NCI-H82 treated with DMSO at 0.1 percent for 48 hours (cell line): ENCODE results near the gene LAIR2.

ENCODE experiments used
- DNase-seq: peaks from one replicate; lab custom pipeline; 2025; ENCODE audit not compliant: unreplicated experiment; lab: John Stamatoyannopoulos, UW

LAIR2 gene, protein sequence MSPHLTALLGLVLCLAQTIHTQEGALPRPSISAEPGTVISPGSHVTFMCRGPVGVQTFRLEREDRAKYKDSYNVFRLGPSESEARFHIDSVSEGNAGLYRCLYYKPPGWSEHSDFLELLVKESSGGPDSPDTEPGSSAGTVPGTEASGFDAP

DNA sequence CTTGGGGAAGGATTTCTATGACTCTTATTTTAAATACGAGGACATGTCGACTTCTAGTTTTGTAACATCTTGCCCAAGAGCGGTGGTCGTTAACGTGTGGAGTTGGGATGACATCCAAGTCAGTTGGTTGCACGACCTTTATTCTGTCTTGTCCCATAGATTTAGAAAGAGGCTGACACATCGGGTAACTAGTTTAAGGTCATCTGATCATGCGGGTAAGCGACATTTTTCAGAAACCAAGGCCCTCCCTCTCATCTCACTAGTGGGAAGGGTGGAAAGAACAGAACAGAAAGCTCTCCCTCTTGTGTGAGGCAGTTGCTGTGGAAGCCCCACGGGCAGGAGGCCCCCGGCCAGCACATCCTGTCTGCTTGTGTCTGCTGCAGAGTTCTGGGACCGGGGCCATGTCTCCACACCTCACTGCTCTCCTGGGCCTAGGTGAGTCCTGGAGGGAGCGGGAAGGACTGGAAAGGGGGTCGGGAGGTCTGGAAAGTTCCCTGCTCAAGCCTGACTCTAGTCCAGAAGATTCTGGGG lies at the start of gene LAIR2:
Gene LAIR2, plus strand, starts transcription at position 314 of the 531 bp plus-strand sequence. Its CDS starts 88 bp downstream, at position 402.
- DNase-seq = no peak

DNA sequence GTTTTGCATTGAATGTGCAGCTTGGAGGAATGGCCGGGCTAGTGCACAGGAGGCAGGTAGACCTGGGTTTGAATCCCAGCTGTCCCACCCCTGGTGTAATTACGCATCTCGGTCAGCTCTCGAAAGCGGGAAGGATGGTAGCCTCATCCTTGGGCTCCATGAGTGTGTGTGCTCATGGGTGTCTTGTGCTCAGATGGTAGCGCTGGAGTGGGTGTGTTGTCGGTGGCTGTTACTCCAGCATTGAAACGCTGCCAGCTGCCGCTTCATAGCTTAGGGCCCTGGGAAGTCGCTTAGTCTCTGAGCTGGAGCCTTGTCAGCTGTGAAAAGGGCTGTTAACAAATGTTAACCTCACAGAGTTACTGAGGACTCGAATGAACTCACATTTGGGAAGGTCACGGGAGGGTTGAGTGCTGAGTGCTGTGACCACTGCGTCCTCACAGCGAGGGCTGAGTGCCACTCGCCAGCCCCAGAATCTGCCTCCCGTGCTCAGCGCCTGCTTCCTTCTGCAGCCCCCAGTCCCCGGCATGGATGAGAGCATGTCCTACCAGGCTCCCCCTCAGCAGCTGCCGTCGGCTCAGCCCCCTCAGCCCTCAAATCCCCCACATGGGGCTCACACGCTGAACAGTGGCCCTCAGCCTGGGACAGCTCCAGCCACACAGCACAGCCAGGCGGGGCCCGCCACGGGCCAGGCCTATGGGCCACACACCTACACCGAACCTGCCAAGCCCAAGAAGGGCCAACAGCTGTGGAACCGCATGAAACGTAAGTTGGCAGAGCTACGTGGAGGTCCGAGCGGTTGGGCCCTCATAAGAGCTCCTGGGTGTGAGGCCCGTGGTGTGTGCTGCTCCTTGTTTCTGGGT lies 48.5 kb upstream of the LAIR2 start:
- DNase-seq = no peak

DNA sequence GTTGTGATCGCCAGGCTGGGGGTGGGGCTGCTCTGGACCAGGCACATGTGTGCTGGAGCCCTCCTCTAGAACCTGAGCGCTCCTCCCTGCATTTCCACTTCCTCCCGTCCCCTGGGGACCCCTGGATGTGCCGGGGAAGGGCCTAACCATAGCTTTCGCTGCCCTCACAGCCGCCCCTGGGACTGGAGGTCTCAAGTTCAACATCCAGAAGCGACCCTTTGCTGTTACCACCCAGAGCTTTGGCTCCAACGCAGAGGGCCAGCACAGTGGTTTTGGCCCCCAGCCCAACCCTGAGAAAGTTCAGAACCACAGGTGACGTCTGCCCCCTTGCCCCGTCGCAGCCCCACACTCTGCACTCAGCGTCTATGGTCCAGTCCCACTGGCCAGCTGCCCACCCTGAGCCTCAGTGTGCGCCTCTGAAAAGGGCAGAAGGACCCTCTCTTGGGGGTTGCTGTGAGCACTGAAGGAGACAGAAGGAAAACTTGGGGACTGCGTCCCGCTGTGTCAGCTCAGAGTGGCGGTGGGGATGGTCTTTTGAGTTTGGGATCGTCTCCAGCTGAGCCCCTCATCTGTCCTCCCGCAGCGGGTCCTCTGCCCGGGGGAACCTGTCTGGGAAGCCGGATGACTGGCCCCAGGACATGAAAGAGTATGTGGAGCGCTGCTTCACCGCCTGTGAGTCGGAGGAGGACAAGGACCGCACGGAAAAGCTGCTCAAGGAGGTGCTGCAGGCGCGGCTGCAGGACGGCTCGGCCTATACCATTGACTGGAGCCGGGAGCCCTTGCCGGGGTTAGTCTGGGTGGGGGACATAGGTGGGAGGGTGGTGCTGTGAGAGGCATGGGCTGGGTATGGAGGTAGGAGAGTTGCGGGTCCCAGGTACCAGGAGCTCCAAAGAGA lies 47.6 kb upstream of the LAIR2 start:
- DNase-seq = no peak

DNA sequence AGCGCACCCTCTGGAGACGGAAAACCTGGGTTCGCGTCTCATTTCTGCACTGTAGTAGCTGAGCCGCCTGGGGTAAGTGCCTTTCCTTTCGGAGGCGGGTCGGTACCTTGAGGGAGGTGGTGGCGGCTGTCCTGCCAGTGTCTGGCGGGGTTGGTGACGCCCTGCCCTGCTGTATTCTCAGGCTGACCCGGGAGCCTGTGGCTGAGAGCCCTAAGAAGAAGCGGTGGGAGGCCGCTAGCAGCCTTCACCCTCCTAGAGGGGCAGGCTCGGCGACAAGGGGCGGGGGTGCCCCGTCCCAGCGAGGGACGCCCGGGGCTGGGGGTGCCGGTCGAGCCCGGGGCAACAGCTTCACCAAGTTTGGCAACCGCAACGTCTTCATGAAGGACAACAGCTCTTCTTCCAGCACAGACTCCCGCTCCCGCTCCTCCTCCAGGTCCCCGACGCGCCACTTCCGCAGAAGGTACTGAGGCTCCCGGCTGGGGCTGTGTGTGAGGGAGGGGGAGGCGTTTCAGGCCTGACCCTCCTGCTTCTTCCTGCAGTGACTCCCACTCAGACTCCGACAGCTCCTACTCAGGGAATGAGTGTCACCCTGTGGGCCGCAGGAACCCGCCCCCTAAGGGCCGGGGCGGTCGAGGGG lies 46.7 kb upstream of the LAIR2 start:
- no peak for DNase-seq

DNA sequence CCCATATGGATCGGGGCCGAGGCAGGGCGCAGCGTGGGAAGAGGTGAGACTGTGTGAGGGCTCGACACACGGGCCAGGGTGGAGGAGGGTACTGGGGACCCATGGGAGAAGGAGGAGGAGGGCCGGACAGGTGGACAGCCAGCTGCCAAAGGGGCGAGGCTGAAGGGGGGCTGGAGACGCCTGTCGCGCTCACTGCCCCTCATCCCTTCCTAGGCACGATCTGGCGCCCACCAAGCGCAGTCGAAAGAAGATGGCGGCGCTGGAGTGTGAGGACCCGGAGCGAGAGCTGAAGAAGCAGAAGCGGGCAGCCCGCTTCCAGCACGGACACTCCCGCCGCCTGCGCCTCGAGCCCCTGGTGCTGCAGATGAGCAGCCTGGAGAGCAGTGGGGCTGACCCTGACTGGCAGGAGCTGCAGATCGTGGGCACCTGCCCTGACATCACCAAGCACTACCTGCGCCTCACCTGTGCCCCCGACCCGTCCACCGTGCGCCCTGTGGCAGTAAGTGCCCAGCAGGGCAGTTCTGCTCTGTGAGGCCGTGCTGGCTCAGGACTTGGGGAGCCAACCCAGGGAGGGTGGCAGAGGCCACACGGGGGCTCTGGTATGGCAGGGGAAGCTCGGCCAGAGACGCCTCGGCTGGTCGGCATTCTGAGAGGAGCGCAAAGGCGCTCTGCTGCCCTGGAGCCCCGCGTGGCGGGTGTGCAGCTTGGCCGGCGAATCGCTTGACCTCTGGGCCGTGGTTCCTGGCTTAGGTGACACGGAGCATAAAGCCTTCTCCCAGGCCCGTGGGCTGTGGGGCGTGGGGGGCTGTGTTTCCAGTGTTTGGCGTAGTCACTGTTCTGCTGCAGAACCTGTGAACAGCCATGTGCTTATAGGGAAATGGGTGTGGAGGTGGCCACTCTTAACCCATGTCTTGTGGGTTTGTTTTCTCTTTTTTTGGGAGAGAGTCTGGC lies 45.9 kb upstream of the LAIR2 start:
- no peak for DNase-seq

DNA sequence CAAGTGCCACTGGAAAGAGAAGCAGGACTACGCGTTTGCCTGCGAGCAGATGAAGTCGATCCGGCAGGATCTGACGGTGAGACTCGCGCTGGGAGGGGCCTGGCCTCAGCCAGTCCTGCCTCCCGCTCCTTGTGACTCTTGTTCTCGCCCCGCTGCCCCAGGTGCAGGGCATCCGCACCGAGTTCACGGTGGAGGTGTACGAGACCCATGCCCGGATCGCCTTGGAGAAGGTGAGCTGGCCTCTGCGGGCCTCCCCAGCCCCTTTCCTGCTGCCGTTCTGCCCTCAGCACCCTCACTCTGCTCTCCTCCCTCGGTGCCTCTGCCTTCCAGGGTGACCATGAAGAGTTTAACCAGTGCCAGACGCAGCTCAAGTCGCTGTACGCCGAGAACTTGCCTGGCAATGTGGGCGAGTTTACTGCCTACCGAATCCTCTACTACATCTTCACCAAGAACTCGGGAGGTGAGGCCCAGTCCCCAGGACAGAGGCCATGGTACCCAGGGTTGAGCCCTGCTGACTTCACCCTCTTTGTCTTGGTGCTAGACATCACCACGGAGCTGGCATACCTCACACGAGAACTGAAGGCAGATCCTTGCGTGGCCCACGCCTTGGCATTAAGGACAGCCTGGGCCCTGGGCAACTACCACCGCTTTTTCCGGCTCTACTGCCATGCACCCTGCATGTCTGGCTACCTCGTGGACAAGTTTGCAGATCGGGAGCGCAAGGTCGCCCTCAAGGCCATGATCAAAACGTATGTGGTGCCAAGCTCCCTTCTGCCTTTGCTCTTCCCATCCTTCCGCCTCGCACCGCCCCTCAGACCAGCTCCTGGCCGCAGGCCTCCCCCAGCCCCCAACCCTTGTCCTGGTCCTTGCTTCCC lies 44.6 kb upstream of the LAIR2 start:
- no peak for DNase-seq

DNA sequence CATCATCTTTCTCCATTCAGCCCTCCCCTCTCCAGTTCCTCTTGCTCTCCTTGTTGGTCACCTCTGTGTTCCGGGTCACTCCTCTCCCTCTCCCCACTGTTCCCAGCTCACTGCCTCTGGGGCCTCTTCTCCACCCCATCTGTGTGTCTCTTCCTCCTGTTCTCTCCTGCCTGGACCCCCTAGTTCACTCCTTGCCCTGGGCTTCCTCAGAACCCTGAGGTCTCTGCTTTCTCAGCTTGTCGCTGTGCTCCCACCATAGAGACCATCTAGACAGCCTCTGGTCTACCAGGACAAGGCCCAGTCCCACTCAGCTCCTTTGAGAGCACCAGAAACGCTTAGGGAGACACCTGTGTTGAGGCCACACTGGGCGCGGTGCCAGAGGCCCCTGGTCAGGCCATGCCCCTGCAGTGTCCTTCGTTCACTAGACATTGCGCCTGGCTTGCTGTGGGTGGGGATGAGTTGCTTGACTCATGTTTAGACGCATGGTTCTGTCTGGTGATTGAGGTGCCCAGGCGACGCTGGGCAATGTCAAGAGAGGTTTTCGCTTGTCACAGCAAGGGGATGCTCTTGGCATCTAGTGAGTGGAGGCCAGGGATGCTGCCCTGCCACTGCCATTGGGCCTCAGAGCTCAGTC lies 43.9 kb upstream of the LAIR2 start:
- no peak for DNase-seq

DNA sequence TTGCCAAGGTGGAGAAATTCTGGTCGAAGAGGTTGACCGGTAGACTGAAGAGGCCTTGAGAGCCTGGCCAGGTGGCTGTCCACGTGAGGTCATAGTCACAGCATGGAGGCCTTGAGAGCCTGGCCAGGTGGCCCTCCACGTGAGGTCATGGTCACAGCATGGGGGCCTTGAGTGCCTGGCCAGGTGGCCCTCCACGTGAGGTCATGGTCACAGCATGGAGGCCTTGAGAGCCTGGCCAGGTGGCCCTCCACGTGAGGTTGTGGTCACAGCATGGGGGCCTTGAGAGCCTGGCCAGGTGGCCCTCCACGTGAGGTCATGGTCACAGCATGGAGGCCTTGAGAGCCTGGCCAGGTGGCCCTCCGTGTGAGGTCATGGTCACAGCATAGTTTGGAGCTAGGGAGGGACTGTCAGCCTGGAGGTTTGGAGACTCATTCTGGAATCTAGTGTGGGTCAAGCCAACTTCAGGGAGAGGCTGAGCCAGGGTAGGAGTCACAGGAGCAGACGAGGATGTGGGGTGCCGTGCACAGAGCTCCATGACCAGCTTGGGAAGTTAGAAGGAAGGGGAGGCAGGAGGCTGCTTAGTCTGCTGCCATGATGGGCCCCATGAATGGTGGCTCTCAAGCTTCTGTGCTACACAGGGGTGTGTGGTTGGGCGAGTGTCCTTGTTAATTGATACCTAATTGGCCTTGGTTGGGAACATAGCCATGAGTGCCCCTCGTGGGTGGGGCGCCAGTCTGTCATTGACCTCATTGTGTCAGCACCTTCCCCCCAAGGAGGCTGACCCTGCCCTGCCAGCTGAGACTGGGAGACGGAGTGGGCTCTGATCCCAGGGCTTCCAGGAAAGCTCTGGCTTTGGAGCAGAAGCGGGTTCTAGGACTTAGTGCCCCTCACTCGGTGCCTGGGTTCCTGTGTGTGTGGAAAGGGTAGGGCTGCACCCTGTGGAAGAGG lies 43.1 kb upstream of the LAIR2 start:
- DNase-seq = no peak

DNA sequence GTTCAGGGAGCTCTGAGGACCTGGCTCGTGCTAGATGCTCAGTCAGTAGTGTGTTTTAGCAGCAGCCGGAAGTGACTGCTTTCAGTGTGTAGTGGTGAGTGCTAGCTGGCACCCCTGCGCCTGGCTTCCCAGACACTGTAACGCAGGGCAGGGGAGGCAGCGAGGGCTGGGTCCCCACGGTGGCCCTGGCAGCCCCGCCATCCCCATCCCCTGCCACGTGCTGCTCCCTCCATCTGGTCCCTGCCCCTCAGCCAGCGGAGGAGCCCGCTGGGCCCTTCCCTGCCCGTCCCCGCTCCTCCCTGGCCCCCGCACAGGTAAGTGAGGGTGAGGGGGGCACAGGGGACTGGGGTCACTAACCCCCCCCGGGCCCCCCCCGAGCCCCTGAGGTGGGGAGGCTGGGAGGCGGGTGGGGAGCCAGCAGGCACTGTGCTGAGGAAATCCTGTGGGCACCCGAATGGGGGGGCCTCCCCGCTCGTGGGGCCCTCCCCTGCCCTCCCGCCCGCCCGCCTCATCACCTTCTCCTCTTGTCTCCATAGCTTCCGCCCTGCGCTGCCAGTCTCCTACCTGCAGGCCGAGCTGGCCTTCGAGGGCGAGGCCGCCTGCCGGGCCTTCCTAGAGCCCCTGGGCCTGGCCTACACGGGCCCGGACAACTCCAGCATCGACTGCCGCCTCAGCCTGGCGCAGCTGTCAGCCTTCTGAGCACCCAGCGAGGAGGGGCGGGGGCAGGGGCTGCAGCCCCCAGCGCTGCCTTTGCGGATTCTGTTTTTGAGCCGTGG lies 42.2 kb upstream of the LAIR2 start:
- no peak for DNase-seq

DNA sequence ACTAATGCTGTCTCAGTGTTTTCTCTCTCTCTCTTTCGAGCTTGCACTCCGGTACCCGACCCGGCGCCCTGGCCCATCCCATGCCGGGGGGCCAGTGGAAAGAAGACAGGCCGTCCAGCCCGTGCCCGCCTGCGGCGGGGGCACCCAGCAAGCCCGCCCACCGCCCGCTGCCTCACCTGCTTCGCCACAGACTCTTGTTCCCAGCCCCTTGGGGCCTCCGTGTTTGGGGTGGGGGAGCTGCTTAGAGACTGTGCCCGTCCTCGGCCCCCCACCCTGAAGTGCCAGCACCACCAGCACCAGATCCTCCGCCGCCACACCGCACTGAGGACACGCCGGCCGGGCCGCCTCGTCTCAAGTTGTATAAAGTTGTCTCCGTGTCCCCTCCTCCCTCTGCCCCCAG lies 41.4 kb upstream of the LAIR2 start:
- no peak for DNase-seq

DNA sequence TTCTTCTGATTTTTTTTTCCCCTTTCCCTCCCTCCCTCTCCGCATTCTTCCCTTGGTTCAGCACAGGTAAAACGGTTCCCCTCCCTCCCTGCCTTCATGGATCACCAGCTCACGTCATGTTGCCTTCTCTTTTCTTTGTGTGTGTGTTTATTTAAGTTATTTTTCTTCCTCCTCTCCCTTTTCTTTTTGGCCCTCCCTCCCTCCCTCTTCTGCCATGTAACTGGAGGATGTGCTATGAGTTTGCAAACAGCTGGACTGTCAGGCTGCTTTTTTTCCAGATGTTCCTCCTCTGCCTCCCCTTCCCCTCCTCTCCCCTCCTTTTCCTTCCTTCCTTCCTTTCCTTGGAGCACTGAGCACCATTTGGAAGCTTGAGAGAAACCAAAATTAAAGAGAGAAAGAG lies 41.0 kb upstream of the LAIR2 start:
- no peak for DNase-seq

DNA sequence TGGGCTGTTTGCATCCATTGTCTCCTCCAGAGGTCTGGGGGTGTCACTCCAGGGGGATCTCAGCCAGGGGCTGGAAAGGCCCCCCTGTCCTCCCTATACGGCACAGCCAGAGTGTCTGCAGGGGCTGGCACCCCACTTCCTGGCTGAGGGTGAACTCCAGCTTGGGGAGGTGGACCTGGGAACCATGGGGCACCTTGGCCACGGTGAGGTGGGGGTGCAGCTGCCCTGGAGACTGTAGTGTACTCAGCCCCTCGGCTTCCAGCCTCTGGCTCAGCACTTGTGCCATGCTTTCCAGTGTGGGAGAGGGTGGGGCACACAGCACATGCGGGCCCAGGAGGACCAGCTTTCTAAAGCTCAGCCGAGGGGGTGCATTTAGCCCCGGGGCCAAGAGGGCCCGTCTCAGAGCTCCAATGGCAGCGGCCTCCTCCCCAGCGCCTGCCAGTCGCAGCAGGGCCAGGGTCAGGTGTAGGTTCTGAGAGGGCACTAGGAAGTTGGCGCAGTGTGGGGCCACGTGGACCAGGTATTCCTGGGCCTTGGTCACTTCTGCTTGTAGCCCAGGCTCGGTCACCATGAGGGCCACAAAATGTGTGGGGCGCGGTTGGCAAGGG lies 40.5 kb upstream of the LAIR2 start:
- DNase-seq = no peak

DNA sequence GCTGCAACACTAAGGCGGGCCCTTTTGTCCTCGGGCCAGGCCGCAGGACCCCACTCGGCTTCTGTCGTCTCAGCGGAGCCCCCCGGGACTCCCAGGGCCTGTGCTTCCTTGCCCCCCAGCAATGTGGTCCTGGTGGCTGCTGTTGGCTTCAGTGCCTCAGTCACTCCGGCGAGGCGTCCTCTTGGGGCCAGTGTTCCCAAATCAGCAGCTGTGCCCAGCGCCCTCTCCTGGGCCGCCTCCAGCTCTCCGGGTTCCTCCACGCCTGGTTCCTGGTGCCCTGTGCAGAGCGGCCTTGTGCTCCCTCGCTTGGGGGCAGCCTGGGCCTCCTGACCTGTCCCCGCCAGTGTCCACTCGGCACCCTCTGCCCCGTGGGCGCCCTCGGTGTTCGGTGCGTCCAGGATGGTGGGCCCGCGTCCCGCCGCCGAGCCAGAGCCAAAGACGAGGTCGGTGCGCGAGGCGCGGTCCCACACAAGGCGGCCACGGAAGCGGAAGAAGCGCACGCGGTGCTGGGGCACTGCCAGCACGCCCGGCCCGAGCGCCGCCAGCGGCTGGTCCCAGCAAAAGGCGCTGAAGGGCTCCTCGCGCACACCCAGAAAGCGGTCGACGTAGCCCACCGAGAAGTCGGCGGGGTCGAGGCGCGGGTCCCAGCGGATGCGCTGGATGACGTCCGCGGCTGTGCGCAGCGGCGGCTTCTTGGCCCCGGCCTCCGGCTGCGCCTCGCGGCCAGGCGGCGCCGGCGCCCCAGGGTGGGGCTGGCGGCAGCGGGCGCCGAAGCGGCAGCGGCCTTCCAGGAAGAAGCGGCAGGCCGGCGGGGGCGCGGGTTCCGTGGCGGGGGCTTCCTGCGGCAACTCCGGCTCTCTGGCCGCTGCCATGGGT lies 39.7 kb upstream of the LAIR2 start:
- DNase-seq = peak; percentile 1

DNA sequence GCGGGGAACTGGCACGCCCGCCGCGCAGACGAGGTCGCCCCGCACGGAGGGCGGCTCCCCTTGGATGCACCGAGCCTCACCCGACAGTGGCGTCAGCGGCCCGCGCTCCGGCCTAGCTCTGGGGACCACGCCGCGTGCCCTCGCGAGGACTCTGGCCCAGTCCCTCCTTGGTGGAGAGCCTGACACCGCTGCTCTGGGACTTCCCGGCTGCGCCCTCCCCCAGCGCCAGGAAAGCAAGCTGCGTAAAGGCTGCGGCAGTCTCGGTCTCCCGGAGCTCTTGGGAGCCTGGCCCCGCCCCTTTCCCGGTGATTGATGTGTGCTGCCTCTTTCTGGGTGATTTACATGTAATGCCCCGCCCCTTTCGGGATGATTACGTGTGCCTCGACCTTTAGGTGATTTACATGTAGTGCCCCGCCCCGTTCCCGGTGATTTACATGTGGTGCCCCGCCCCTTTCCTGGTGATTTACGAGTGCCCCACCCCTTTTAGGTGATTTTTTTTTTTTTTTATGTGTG lies 39.0 kb upstream of the LAIR2 start, which contains the start of gene LENG9:
Gene LENG9, minus strand, starts transcription at position 248 of the 513 bp plus-strand sequence. CDS start 252 bp downstream, outside the sequence.
- DNase-seq = peak; percentile 85
